ENCODE data around the gene SLC7A1. TPM values are rescaled to one million over a fixed set of nuclear protein-coding genes. Genes with fewer than 3 reads are reported as not detected.

The SLC7A1 gene
- total RNA-seq, 4 donors from 2014 or later, result 26.8 to 44.2 (median 37.5) TPM

DNA sequence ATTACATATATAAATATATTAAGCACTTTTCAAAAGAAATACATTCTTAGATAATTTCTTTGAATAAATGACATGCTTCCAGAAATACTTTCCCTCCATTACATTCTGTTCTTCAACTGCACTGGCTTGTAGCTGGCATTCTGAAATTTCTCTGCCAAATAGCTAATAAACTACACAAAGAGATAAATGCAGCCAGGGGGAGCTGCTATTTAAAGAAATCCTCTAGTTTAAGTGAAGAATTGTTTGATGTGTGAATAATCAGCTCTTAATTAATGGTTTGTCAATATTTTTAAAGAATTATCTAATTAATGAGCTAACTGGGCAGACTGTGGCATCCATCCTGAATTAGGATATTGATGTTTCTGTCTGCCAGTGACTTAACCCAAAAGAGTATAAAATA, 30.7 kb downstream of the SLC7A1 start:
- no peak for DNase-seq
- no peak overlapping the region for H3K27ac ChIP-seq
- H3K4me1 ChIP-seq, result peaks cover 0 to 3% (median 0%) of the 10 kb centered on the region in 4 donors
- H3K27me3 ChIP-seq, result no peaks in the 10 kb centered on the region
- TF ChIP-seq, protein P1, sequence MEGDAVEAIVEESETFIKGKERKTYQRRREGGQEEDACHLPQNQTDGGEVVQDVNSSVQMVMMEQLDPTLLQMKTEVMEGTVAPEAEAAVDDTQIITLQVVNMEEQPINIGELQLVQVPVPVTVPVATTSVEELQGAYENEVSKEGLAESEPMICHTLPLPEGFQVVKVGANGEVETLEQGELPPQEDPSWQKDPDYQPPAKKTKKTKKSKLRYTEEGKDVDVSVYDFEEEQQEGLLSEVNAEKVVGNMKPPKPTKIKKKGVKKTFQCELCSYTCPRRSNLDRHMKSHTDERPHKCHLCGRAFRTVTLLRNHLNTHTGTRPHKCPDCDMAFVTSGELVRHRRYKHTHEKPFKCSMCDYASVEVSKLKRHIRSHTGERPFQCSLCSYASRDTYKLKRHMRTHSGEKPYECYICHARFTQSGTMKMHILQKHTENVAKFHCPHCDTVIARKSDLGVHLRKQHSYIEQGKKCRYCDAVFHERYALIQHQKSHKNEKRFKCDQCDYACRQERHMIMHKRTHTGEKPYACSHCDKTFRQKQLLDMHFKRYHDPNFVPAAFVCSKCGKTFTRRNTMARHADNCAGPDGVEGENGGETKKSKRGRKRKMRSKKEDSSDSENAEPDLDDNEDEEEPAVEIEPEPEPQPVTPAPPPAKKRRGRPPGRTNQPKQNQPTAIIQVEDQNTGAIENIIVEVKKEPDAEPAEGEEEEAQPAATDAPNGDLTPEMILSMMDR (IDR thresholded peaks at IDR 0.05), result no peak
- no peak for TF ChIP-seq POLR2A (IDR thresholded peaks at IDR 0.05)
- H3K4me3 ChIP-seq, result no peak overlapping the region
- H3K36me3 ChIP-seq, result no peaks in the 10 kb centered on the region
- no peaks in the 10 kb centered on the region for H3K9me3 ChIP-seq

DNA sequence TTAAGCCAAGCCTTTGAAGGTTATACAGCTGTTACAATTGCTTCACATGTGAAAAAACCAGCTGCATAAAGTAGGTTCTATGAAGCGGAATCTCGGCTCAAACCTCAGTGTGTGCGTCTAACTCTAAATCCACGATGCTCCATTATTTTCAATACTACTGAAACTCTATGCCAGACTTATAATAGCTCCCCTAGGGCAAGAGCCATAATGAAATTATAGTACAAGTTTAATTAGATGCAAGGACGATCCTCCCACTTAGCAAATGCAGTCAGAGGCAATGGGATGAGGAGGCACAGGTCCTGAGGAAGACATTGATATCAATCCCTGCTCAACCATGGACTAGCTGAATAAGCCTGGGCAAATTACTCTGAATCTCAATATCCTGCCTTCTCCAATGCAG, 31.1 kb downstream of the SLC7A1 start:
- Histone ChIP-seq H3K27ac (no peak overlapping the region), H3K4me3 (no peak overlapping the region), H3K36me3 (no peaks in the 10 kb centered on the region), H3K4me1 (no peaks in the 10 kb centered on the region), H3K9me3 (no peaks in the 10 kb centered on the region), H3K27me3 (no peaks in the 10 kb centered on the region)
- no peak for TF ChIP-seq POLR2A (IDR thresholded peaks at IDR 0.05)
- TF ChIP-seq, protein P1 (IDR thresholded peaks at IDR 0.05), result no peak
- DNase-seq, result no peak

DNA sequence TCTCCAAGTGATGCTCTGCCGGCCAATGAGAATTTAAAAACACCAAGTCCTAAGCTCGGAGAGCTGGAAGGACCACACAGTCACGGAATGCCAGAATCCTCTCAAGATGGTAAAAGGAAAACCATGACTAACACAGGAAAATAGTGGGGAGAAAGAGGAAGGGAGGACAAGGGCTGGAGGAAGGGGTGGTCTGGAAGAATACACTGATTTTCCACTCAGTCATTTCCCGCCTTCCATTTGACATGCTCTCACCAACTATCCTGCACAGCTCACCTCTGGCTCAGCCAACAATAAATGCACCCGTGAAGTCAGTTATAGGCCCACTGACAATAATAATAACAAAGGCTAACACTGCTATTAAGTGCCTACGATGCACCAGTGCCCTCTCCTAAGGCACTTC, 31.5 kb downstream of the SLC7A1 start:
- no peak for DNase-seq
- H3K27me3 ChIP-seq, result no peaks in the 10 kb centered on the region
- H3K36me3 ChIP-seq, result no peaks in the 10 kb centered on the region
- no peak overlapping the region for H3K4me3 ChIP-seq
- no peaks in the 10 kb centered on the region for H3K4me1 ChIP-seq
- TF ChIP-seq, protein P1 (IDR thresholded peaks at IDR 0.05), result no peak
- no peak for TF ChIP-seq POLR2A (IDR thresholded peaks at IDR 0.05)
- no peaks in the 10 kb centered on the region for H3K9me3 ChIP-seq
- no peak overlapping the region for H3K27ac ChIP-seq

DNA sequence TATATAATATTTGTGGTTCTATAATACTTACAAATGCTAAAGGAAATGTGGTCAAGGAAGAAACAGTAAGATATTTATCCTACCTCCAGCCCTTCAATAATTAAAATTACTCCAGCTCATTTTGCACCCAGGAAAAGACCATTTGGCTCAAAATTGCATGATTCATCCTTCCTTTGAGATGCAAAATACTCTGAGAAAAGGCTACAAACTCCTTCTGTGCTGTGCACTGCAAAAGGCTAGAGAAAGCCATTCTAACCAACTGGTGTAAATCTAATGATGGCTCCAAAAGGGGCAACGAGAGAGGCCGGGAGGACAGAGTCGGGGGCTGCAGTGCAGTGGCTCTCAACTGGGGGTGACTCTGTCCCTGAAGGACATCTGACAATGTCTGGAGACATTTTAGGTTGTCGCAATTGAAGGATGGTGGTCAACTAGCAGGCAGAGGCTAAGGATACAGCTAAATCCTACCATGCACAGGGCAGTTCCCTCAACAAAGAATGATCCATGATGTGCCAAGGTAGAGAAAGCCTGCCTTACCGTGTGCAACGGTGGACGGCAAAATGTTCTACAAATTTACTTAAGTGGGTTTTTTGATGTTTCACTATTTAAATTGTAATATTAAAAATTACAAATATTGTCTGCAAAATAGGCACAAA, 32.6 kb downstream of the SLC7A1 start:
- Histone ChIP-seq H3K27me3 (no peaks in the 10 kb centered on the region), H3K27ac (no peak overlapping the region), H3K9me3 (no peaks in the 10 kb centered on the region), H3K4me3 (no peak overlapping the region), H3K4me1 (no peaks in the 10 kb centered on the region), H3K36me3 (no peaks in the 10 kb centered on the region)
- DNase-seq, result no peak
- TF ChIP-seq, protein P1 (IDR thresholded peaks at IDR 0.05), result no peak
- TF ChIP-seq POLR2A (IDR thresholded peaks at IDR 0.05), result no peak

DNA sequence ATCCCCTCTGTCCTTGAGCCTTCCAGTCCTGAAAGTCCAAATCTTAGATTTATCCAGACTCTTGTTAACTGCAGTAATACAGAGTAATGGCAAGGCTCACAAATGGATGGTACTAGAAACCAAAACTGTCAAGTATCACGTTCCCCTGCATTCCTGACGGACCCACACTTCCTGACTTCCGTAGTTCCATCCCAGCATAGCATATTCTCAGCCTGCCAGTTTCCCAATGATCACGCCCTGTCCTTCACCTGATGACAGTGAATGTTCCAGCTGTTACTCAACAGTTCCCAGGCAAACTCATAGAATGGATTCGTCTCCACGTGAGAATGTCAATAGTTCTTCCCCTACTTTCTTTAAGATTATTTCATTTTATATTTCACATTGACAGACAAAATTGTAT, 33.6 kb downstream of the SLC7A1 start:
- Histone ChIP-seq H3K27ac (no peak overlapping the region), H3K27me3 (no peaks in the 10 kb centered on the region), H3K9me3 (no peaks in the 10 kb centered on the region), H3K4me1 (no peaks in the 10 kb centered on the region), H3K4me3 (no peak overlapping the region), H3K36me3 (no peaks in the 10 kb centered on the region)
- TF ChIP-seq, protein P1 (IDR thresholded peaks at IDR 0.05), result no peak
- no peak for TF ChIP-seq POLR2A (IDR thresholded peaks at IDR 0.05)
- DNase-seq, result no peak

DNA sequence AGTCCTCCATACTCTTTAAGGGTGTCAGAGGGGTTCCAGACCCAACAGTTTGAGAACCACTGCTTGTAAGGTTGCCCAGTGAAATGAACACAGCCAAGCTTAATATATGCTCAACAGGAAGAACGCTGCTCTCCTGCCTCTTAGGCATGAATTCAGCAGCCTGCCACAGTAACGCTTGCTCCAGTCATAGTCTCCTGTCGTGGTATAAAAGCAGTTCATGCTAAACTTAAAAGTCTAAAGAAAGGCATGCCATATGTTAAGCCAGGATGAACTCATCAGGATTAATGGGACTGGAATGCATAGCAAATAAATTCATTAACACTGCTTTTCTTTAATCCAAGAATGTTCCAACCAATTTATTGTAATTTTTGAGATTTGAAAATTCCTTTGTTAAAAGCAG, 38.7 kb downstream of the SLC7A1 start:
- no peak for DNase-seq
- H3K9me3 ChIP-seq, result no peaks in the 10 kb centered on the region
- TF ChIP-seq POLR2A (IDR thresholded peaks at IDR 0.05), result no peak
- TF ChIP-seq, protein P1 (IDR thresholded peaks at IDR 0.05), result no peak
- H3K27ac ChIP-seq, result no peak overlapping the region
- peaks cover 0 to 6% (median 0%) of the 10 kb centered on the region in 3 donors for H3K36me3 ChIP-seq
- no peak overlapping the region for H3K4me3 ChIP-seq
- H3K27me3 ChIP-seq, result no peaks in the 10 kb centered on the region
- no peaks in the 10 kb centered on the region for H3K4me1 ChIP-seq
